K562 (cell line): ENCODE results near the gene ADGRA1. TPM values are rescaled to one million over a fixed set of nuclear protein-coding genes. Genes with fewer than 3 reads are reported as not detected.

ENCODE experiments used
- ATAC-seq: fragments of 200-7000 bp; cut with Tn5 transposase; 3 replicates; pipeline ENCODE4 v1.9.1; 2020; ENCODE audit warnings: moderate library complexity
- BruUV-seq: library from RNA; stranded (reverse); fragments of 400-500 nt; replicated peaks from 2 replicates; lab custom pipeline; 2021; lab: Mats Ljungman, UMichigan
- CTCF ChIA-PET: fragments of 300-600 bp; formaldehyde crosslinking; extraction: SDS; loops from one replicate; lab custom pipeline; 2021; ENCODE audit warnings: low intra/inter-chr PET ratio; lab: Yijun Ruan, JAX
- POLR2A ChIA-PET: fragments of 300-600, 350-650 bp; sonication (Branson Sonifier 250); formaldehyde crosslinking; extraction: SDS; loops from one replicate; lab custom pipeline; 2021; ENCODE audit warnings: antibody characterized with exemption, inconsistent platforms; lab: Yijun Ruan, JAX
- DNase-seq, 4 experiments: peaks; one replicate each; pipeline versions ENCODE4 v3.0.0 to v3.0.0-alpha.2; 2011 to 2018; ENCODE audit warnings: low spot score in 3 of 4, mixed read lengths in 3 of 4; ENCODE audit errors: extremely low read depth in 1 of 4
- FAIRE-seq: peaks from 2 replicates; lab custom pipeline; 2011; peaks lifted over from hg19 to GRCh38; lab: Jason Lieb, UNC
- H2AFZ ChIP-seq: 2 replicates; pipeline ENCODE4 v1.6.0; 2011; ENCODE audit warnings: low read depth, low read length, control low read depth, inconsistent platforms
- H3K27ac ChIP-seq: fragments of 200-600 bp; 3 replicates; pipeline ENCODE4 v1.8.0; 2011; ENCODE audit warnings: low read depth, mild to moderate bottlenecking, control low read depth, inconsistent platforms, low read length, moderate library complexity, mixed read lengths; ENCODE audit errors: extremely low read depth
- H3K27me3 ChIP-seq, 2 experiments: fragments of 300-600 bp in 1 of 2; 2 replicates in 1 of 2; 3 replicates in 1 of 2; pipeline versions ENCODE4 v1.6.0 to v1.8.0; 2011; ENCODE audit warnings: inconsistent platforms in 2 of 2, low read length in 2 of 2, mild to moderate bottlenecking in 1 of 2, mixed read lengths in 1 of 2, moderate library complexity in 1 of 2; ENCODE audit not compliant: control insufficient read depth in 2 of 2, insufficient read depth in 2 of 2
- H3K36me3 ChIP-seq: fragments of 300-600 bp; 3 replicates; pipeline ENCODE4 v1.8.0; 2011; ENCODE audit warnings: mild to moderate bottlenecking, low read length, inconsistent platforms; ENCODE audit not compliant: control insufficient read depth, insufficient read depth
- H3K4me1 ChIP-seq, 2 experiments: fragments of 200-600 bp in 1 of 2; replicated peaks in 1 of 2; 2 replicates in 1 of 2; 3 replicates in 1 of 2; pipeline versions ENCODE4 v1.5.1 to v1.8.0; 2011; ENCODE audit warnings: inconsistent platforms in 2 of 2, low read length in 2 of 2, mild to moderate bottlenecking in 1 of 2, mixed read lengths in 1 of 2, moderate library complexity in 1 of 2; ENCODE audit not compliant: control insufficient read depth in 2 of 2, insufficient read depth in 2 of 2
- H3K4me2 ChIP-seq: 2 replicates; pipeline ENCODE4 v1.6.1; 2011; ENCODE audit warnings: low read length, control low read depth, inconsistent platforms, mixed read lengths; ENCODE audit not compliant: insufficient read depth
- H3K4me3 ChIP-seq: fragments of 200-600 bp; sonication (generic), shearing (Covaris generic); 2 replicates; pipeline ENCODE4 v1.5.1; 2016; ENCODE audit warnings: control low read depth, inconsistent platforms
- H3K79me2 ChIP-seq: fragments of 200-600 bp; 3 replicates; pipeline ENCODE4 v1.8.0; 2011; ENCODE audit warnings: low read length, inconsistent platforms; ENCODE audit not compliant: control insufficient read depth, insufficient read depth
- H3K9ac ChIP-seq, 2 experiments: 2 replicates each; pipeline versions ENCODE4 v1.6.0 to v1.6.1; 2011; ENCODE audit warnings: low read depth in 2 of 2, low read length in 2 of 2, control low read depth in 1 of 2, inconsistent platforms in 1 of 2, mild to moderate bottlenecking in 1 of 2, mixed read lengths in 1 of 2; ENCODE audit not compliant: insufficient read depth in 1 of 2
- H3K9me1 ChIP-seq: one replicate; pipeline ENCODE4 v1.6.0; 2011; ENCODE audit warnings: inconsistent platforms, mild to moderate bottlenecking, low read length, moderate library complexity; ENCODE audit not compliant: control insufficient read depth, insufficient read depth
- H3K9me3 ChIP-seq: replicated peaks from 2 replicates; pipeline ENCODE4 v1.5.1; 2011; ENCODE audit warnings: low read depth, low read length, inconsistent platforms; ENCODE audit not compliant: control insufficient read depth, insufficient read depth
- H4K20me1 ChIP-seq: replicated peaks from 2 replicates; pipeline ENCODE4 v1.6.1; 2011; ENCODE audit warnings: low read length, inconsistent platforms, mixed read lengths; ENCODE audit not compliant: control insufficient read depth, insufficient read depth
- CTBP1 ChIP-seq: fragments of 450-650 bp; IDR thresholded peaks from 2 replicates; pipeline ENCODE4 v1.6.1; 2016; ENCODE audit warnings: borderline replicate concordance
- GABPA ChIP-seq: fragments of 200-800 bp; sonication (Bioruptor generic); conservative IDR thresholded peaks from 2 replicates; pipeline ENCODE4 v1.6.1; 2016; ENCODE audit warnings: low read depth, missing genetic modification characterization, missing compliant biosample characterization
- NUFIP1 ChIP-seq: fragments of 450-650 bp; IDR thresholded peaks from 2 replicates; pipeline ENCODE4 v1.6.1; 2018; ENCODE audit not compliant: partially characterized antibody
- TARDBP ChIP-seq: fragments of 450-650 bp; IDR thresholded peaks from 2 replicates; pipeline ENCODE4 v1.6.1; 2016
- TCF7L2 ChIP-seq: fragments of 150-350 bp; IDR thresholded peaks from 2 replicates; pipeline ENCODE4 v1.6.1; 2016; ENCODE audit warnings: low read depth, mild to moderate bottlenecking, low read length, moderate library complexity
- ZBTB34 ChIP-seq: fragments of 250-450 bp; sonication (Bioruptor Pico); IDR thresholded peaks from 2 replicates; pipeline ENCODE4 v1.8.0; 2021; ENCODE audit warnings: mild to moderate bottlenecking, moderate library complexity
- WGBS: fragments of 100-300 bp; shearing (Covaris generic); methylation state at CpG from one replicate; pipeline ENCODE4 v1.1.6; 2016; ENCODE audit warnings: low coverage, mixed read lengths; ENCODE audit not compliant: insufficient coverage; ENCODE audit errors: missing lambda C conversion rate; 5-methylcytosine and 5-hydroxymethylcytosine counted together
- in situ Hi-C: fragments of 300-500 bp; cut with MboI; formaldehyde crosslinking; loops from 4 replicates; pipeline ENCODE4 v1.15.0; 2018; ENCODE audit warnings: inconsistent platforms, mixed read lengths
- intact Hi-C: fragments of 100-400 bp; cut with micrococcal nuclease; formaldehyde crosslinking; loops from 2 replicates; pipeline ENCODE4 v1.14.2; 2022
- polyA plus RNA-seq, 8 experiments: library from polyadenylated mRNA; depleted of rRNA in 4 of 8; stranded (reverse) in 5 of 8; unstranded in 3 of 8; fragments of >200 nt; fragmentation: Nextera tagmentation in 2 of 8; fragmentation: Illumina TruSeq in 1 of 8; extraction: Ambion mirVana in 2 of 8; extraction: Trizol in 1 of 8; gene quantifications; 2 replicates each; pipeline versions ENCODE4 v1.2.1 to v1.2.3, GENCODE V29; 2011 to 2014; ENCODE audit warnings: inconsistent platforms in 1 of 8, missing spikeins in 1 of 8
- total RNA-seq, 7 experiments: library from RNA; depleted of rRNA in 6 of 7; stranded (reverse); fragments of >200 nt in 6 of 7; fragmentation: Illumina TruSeq in 2 of 7; extraction: Trizol in 2 of 7; gene quantifications; 2 replicates each; pipeline versions ENCODE4 v1.2.1 to v1.2.3, GENCODE V29; 2011 to 2021; ENCODE audit warnings: low replicate concordance in 1 of 7

Gene ADGRA1
- total and polyA plus RNA-seq, 9 of the 15 experiments (the other 6 are each of a cell fraction or from before 2014, with no cell fraction given), result not detected

GRCh38 chr10:133096616-133097269 is 9.0 kb downstream of the ADGRA1 start:
- Histone ChIP-seq H2AFZ (no peak overlapping the region), H3K4me1 (peaks cover 0 to 31% of the 10 kb centered on the region in 2 experiments; a peak in 2 of 5 replicates), H3K27me3 (peaks cover 6 to 81% of the 10 kb centered on the region in 2 experiments; a peak in 3 of 5 replicates), H3K4me3 (no peak overlapping the region), H3K79me2 (no peaks in the 10 kb centered on the region), H3K9ac (no peak overlapping the region), H3K36me3 (no peaks in the 10 kb centered on the region), H4K20me1 (0 out of 2 replicates have a peak, but pooled peaks cover 3% of the 10 kb centered on the region), H3K27ac (no peak overlapping the region), H3K9me1 (peaks cover 2% of the 10 kb centered on the region)
- FAIRE-seq, result no peak
- no peak for DNase-seq
- no TSS peak for BruUV-seq
- CTCF ChIA-PET, result no interaction called here
- TF ChIP-seq NUFIP1 (no peak), GABPA (no peak), ZBTB34 (CRISPR knock-in tag) (no peak), CTBP1 (no peak), TARDBP (no peak), TCF7L2 (no peak)
- TF ChIP-seq, all 486 proteins: peak for 0
- no peak for ATAC-seq
- intact Hi-C loops, result no loop called here
- Histone ChIP-seq H3K9me3 (no peaks in the 10 kb centered on the region), H3K4me2 (no peak overlapping the region)
- 0% methylated on average over 20 of the region's 28 CpGs for WGBS
- POLR2A ChIA-PET, result no interaction called here
- in situ Hi-C loops, result no loop called here
